Measurements from ENCODE around the gene PFN4. TPM values are rescaled to one million over a fixed set of nuclear protein-coding genes. Genes with fewer than 3 reads are reported as not detected.
"Not testable (repeated sequence)": the region's sequence is repeated elsewhere in the genome, so short reads cannot be mapped to it uniquely, and the experiment has no call there.

PFN4 gene
- total RNA-seq, 2 donors from 2014 or later: 1.2 TPM; not detected in 1

DNA sequence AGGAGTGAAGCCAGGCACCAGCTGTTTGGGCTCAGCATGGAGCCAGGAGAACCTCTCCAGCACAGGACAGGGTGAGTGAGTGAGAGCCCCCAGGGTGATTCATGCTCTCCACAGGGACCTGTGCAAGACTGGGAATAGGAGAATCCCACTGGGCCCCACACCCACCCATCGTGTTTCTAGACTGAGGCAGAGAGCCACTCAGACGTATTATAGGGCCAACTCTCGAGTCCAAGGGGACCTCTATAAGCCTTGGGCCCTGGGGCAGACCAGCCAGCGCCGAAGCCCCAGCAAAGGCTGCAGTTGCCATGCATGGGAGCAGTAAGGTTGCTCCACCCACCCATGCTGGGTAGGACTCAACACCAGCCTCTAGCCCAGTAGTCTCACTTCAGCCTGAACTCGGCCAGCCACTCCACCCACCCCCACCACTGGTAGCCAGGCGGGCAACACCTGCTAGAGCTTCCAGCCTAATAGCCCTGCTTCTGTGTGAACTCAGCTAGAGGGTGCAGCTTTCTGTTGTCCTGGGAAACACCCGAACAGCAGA lies 19.0 kb downstream of the PFN4 start:
- H3K27ac Mint-ChIP-seq: no peak overlapping the region
- H3K36me3 Mint-ChIP-seq: peaks cover 31% of the 10 kb centered on the region
- ATAC-seq (peak in 1 of 2 donors; percentile 32), DNase-seq (ENCODE audit: low spot score) (no peak)
- H3K9me3 Mint-ChIP-seq: peaks cover 7% of the 10 kb centered on the region
- no peak overlapping the region for H3K4me3 Mint-ChIP-seq
- H3K27me3 Mint-ChIP-seq: no peaks in the 10 kb centered on the region
- no peaks in the 10 kb centered on the region for H3K4me1 Mint-ChIP-seq (ENCODE audit: low read depth in 2 of 2)

DNA sequence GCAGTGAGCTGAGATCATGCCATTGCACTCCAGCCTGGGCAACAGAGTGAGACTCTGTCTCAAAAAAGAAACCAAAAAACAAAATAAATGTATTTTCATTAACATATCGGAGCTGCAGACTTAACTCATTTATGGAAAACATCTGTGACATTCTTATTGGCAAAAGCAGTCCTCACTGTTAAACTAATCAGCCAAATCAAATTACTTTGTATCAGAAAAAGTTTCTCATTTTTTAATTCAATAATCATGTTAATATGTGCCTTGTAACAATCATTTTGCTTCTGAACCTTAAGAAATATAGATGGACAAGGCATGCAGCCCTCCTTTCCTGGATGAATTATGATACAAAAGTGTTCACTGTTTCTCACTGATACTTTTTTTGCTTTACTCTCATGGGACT lies 20.5 kb downstream of the PFN4 start:
- DNase-seq (ENCODE audit: low spot score) (no peak), ATAC-seq (no peak)
- Mint-ChIP-seq H3K27me3 (no peaks in the 10 kb centered on the region), H3K9me3 (peaks cover 7% of the 10 kb centered on the region), H3K27ac (no peak overlapping the region), H3K4me3 (no peak overlapping the region), H3K4me1 (ENCODE audit: low read depth in 2 of 2) (no peaks in the 10 kb centered on the region), H3K36me3 (peaks cover 36% of the 10 kb centered on the region)

- DNase-seq (ENCODE audit: low spot score) (no peak), ATAC-seq (no peak)
- Mint-ChIP-seq H3K27me3 (no peaks in the 10 kb centered on the region), H3K9me3 (peaks cover 6% of the 10 kb centered on the region), H3K36me3 (peaks cover 35% of the 10 kb centered on the region), H3K4me1 (ENCODE audit: low read depth in 2 of 2) (no peaks in the 10 kb centered on the region), H3K27ac (peak overlapping the region in 1 of 2 donors; percentile 57), H3K4me3 (no peak overlapping the region)
These were observed 21.1 kb downstream of the PFN4 start for GRCh38 chr2:24101992-24102391.

DNA sequence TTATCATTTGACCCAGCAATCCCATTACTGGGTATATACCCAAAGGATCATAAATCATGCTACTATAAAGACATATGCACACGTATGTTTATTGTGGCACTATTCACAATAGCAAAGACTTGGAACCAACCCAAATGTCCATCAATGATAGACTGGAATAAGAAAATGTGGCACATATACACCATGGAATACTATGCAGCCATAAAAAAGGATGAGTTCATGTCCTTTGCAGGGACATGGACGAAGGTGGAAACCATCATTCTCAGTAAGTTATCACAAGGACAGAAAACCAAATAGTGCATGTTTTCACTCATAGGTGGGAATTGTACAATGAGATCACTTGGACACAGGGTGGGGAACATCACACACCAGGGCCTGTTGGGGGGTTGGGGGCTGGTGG lies 22.4 kb downstream of the PFN4 start:
- H3K27ac Mint-ChIP-seq; H3K4me3 Mint-ChIP-seq; H3K4me1 Mint-ChIP-seq (ENCODE audit: low read depth in 2 of 2); DNase-seq (ENCODE audit: low spot score); H3K27me3 Mint-ChIP-seq; ATAC-seq; H3K9me3 Mint-ChIP-seq: not testable (repeated sequence)
- H3K36me3 Mint-ChIP-seq: peaks cover 35% of the 10 kb centered on the region

DNA sequence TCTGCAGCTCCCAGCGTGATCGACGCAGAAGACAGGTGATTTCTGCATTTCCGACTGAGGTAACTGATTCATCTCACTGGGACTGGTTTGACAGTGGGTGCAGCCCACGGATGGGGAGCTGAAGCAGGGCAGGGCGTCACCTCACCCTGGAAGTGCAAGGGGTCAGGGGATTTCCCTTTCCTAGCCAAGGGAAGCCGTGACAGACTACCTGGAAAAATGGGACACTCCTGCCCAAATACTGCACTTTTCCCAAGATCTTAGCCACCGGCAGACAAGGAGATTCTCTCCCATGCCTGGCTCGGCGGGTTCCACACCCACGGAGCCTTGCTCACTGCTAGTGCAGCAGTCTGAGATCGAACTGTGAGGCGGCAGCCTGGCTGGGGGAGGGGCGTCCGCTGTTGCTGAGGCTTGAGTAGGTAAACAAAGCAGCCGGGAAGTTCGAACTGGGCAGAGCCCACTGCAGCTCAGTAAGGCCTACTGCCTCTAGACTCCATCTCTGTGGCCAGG lies 27.9 kb downstream of the PFN4 start:
- ATAC-seq, H3K4me3 Mint-ChIP-seq: not testable (repeated sequence)

DNA sequence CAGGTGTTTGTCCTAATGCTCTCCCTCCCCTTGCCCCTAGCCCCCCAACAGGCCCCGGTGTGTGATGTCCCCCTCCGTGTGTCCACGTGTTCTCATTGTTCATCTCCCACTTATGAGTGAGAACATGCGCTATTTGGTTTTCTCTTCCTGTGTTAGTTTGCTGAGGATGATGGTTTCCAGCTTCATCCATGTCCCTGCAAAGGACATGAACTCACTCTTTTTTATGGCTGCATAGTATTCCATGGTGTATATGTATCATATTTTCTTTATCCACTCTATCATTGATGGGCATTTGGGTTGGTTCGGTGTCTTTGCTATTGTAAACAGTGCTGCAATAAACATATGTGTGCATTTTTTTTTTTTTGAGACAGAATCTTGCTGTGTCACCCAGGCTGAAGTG lies 29.9 kb downstream of the PFN4 start:
- not testable (repeated sequence) for H3K27me3 Mint-ChIP-seq; H3K4me3 Mint-ChIP-seq; ATAC-seq; DNase-seq (ENCODE audit: low spot score); H3K9me3 Mint-ChIP-seq; H3K27ac Mint-ChIP-seq; H3K4me1 Mint-ChIP-seq (ENCODE audit: low read depth in 2 of 2)
- peaks cover 19% of the 10 kb centered on the region for H3K36me3 Mint-ChIP-seq

More for the DNA sequence above, 27.9 kb downstream of the PFN4 start:
- peaks cover 31% of the 10 kb centered on the region for H3K36me3 Mint-ChIP-seq
- H3K4me1 Mint-ChIP-seq (ENCODE audit: low read depth in 2 of 2); H3K27ac Mint-ChIP-seq; DNase-seq (ENCODE audit: low spot score); H3K27me3 Mint-ChIP-seq; H3K9me3 Mint-ChIP-seq: not testable (repeated sequence)

DNA sequence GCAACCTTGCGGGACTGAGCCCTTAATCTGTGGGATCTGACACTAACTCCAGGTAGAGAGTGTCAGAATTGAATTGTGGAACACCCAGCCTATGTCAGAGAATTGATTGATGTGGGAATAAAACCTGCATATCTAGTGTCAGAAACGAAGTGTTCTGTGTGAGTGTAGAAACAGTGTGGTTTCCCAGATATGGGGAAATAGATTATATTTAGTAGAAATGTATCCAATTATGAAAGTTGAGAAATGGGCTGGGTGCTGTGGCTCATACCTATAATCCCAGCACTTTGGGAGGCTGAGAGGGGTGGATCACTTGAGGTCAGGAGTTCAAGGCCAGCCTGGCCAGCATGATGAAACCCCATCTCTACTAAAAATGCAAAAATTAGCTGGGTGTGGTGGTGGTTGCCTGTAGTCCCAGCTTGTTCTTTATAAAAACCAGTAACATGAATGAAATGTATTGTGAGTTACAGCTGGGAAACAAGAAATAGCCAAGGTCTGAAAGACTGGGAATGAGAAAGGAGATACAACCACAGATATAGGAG lies 34.2 kb downstream of the PFN4 start:
- H3K36me3 Mint-ChIP-seq: no peaks in the 10 kb centered on the region
- H3K4me3 Mint-ChIP-seq: no peak overlapping the region
- DNase-seq (ENCODE audit: low spot score) (no peak), ATAC-seq (no peak)
- H3K4me1 Mint-ChIP-seq (ENCODE audit: low read depth in 2 of 2): peaks cover 5 to 14% of the 10 kb centered on the region in 2 donors
- no peak overlapping the region for H3K27ac Mint-ChIP-seq
- no peaks in the 10 kb centered on the region for H3K27me3 Mint-ChIP-seq
- H3K9me3 Mint-ChIP-seq: peaks cover 3% of the 10 kb centered on the region

- Mint-ChIP-seq H3K9me3 (no peaks in the 10 kb centered on the region), H3K27ac (no peak overlapping the region), H3K4me1 (ENCODE audit: low read depth in 2 of 2) (peaks cover 9 to 24% of the 10 kb centered on the region in 2 donors), H3K4me3 (no peak overlapping the region), H3K27me3 (no peaks in the 10 kb centered on the region), H3K36me3 (no peaks in the 10 kb centered on the region)
- DNase-seq (ENCODE audit: low spot score) (no peak), ATAC-seq (no peak)
These were observed 36.1 kb downstream of the PFN4 start for GRCh38 chr2:24087032-24087431.

DNA sequence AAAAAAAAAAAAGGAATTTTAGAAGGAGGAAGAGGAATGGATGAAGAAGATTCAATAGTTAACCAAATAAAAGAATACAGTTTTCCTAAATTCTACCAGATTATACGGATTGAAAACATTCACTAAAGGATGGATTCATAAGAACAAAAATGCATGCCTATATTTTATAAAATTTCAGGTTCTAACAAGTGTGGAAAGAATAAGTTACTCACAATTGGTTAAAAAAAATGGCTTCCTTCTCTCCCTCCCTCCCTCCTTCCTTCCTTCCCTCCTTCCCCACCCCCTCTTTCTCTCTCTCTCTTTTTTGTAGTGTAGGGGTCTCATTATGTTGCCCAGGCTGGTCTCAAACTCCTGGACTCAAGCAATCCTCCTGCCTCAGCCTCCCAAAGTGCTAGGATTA lies 36.9 kb downstream of the PFN4 start:
- Mint-ChIP-seq H3K4me3 (no peak overlapping the region), H3K4me1 (ENCODE audit: low read depth in 2 of 2) (peaks cover 9 to 24% of the 10 kb centered on the region in 2 donors), H3K36me3 (no peaks in the 10 kb centered on the region), H3K27ac (no peak overlapping the region), H3K9me3 (no peaks in the 10 kb centered on the region), H3K27me3 (no peaks in the 10 kb centered on the region)
- no peak for DNase-seq (ENCODE audit: low spot score)
- ATAC-seq: no peak

- peak overlapping the region; percentile 6 to 53 for H3K27ac Mint-ChIP-seq
- peaks cover 9 to 24% of the 10 kb centered on the region in 2 donors for H3K4me1 Mint-ChIP-seq (ENCODE audit: low read depth in 2 of 2)
- peak overlapping the region; percentile 87 for H3K4me3 Mint-ChIP-seq
- no peaks in the 10 kb centered on the region for H3K27me3 Mint-ChIP-seq
- no peak for DNase-seq (ENCODE audit: low spot score)
- no peaks in the 10 kb centered on the region for H3K36me3 Mint-ChIP-seq
- H3K9me3 Mint-ChIP-seq: no peaks in the 10 kb centered on the region
- no peak for ATAC-seq
These were observed 38.0 kb downstream of the PFN4 start for GRCh38 chr2:24085200-24085489.

DNA sequence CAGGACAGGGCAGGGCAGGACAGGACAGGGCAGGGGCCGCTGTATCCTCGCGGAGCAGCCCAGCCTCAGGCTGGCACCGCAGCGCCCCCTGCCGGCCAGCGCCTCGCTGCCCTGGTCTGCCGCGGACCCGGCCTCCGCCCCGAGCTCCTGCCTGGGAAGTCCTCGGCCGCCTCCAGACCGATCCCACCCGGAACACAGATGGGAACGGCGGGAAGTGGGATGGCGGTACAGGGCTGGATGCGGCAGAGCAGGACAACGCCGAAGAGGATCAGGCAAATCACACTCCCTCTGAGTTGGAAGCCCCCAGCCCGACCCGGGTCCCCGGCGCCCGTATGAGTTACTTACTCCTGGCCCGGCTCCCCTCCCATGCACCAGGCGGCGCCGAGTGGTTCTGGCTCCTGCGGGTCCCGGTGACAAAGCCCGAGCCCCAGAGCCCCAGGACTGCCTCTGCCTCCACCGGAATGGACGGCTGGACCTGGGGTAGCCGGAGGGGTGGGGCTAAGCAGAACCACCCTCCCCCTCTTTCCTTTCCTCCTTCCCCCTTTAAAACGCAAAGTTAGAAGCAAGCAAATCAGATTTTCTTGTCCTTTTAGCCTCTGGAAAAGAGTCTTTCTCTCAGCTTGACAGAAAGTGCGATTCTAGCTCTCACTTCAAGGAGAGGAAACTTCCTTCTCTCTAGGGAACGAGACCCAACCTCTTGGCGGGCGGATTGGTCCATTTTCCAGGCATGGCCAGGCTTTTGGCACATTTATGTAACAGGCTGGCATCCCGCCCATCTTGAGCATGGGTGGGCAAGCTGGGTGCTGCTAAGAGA lies 38.5 kb downstream of the PFN4 start, which contains the start of gene TP53I3:
TSS of gene TP53I3 (minus strand) at position 449 of the 814 bp plus-strand sequence. CDS start 508 bp downstream, outside the sequence.
- ATAC-seq (peak; percentile 96 to 97), DNase-seq (ENCODE audit: low spot score) (peak; percentile 88)
- peak within 1 kb of the TSS; percentile 87 for H3K4me3 Mint-ChIP-seq
- no peaks in the 10 kb centered on the region for H3K36me3 Mint-ChIP-seq
- H3K9me3 Mint-ChIP-seq: no peaks in the 10 kb centered on the region
- H3K27me3 Mint-ChIP-seq: no peaks in the 10 kb centered on the region
- H3K4me1 Mint-ChIP-seq (ENCODE audit: low read depth in 2 of 2): peaks cover 9 to 24% of the 10 kb centered on the region in 2 donors
- peak within 1 kb of the TSS; percentile 53 to 69 for H3K27ac Mint-ChIP-seq

- peak; percentile 66 to 77 for ATAC-seq
These were observed 39.4 kb downstream of the PFN4 start for GRCh38 chr2:24083567-24084385.

GRCh38 chr2:24082787-24083566 lies 40.2 kb downstream of the PFN4 start:
- Mint-ChIP-seq H3K9me3 (no peaks in the 10 kb centered on the region), H3K36me3 (no peaks in the 10 kb centered on the region), H3K27me3 (no peaks in the 10 kb centered on the region), H3K27ac (peak overlapping the region; percentile 49 to 69), H3K4me3 (peak overlapping the region; percentile 87), H3K4me1 (ENCODE audit: low read depth in 2 of 2) (peaks cover 5 to 22% of the 10 kb centered on the region in 2 donors)
- DNase-seq (ENCODE audit: low spot score) (no peak), ATAC-seq (no peak)

More at GRCh38 chr2:24083567-24084385, 39.4 kb downstream of the PFN4 start:
- Mint-ChIP-seq H3K27me3 (no peaks in the 10 kb centered on the region), H3K4me3 (peak overlapping the region; percentile 87), H3K4me1 (ENCODE audit: low read depth in 2 of 2) (peaks cover 7 to 24% of the 10 kb centered on the region in 2 donors), H3K36me3 (no peaks in the 10 kb centered on the region), H3K9me3 (no peaks in the 10 kb centered on the region), H3K27ac (peak overlapping the region; percentile 49 to 69)
- DNase-seq (ENCODE audit: low spot score): peak; percentile 67
